Suprapubic skin (tissue), 4 donors: Measurements from ENCODE around the gene NKAIN2.

Experiments used
- EP300 ChIP-seq: sonication (generic); formaldehyde crosslinking; IDR thresholded peaks from one replicate; pipeline ENCODE4 v1.6.1; 2017; ENCODE audit warnings: antibody characterized with exemption
- POLR2A ChIP-seq, 2 donors: fragments of 450-650 bp; IDR thresholded peaks; one replicate each; pipeline ENCODE4 v1.6.1; 2017; ENCODE audit warnings: antibody characterized with exemption in 2 of 2, mild to moderate bottlenecking in 2 of 2, moderate library complexity in 2 of 2
- POLR2AphosphoS5 ChIP-seq, 3 donors: sonication (generic); formaldehyde crosslinking; IDR thresholded peaks; one replicate each; pipeline ENCODE4 v1.6.1; 2017; ENCODE audit warnings: antibody characterized with exemption in 3 of 3
- TF ChIP-seq, protein P1 (sequence below), 2 donors: fragments of 200-600 bp in 1 of 2; fragments of 450-650 bp in 1 of 2; sonication (generic) in 1 of 2; IDR thresholded peaks; one replicate each; pipeline ENCODE4 v1.5.1; 2016 to 2019; ENCODE audit warnings: antibody characterized with exemption in 2 of 2, mild to moderate bottlenecking in 1 of 2, moderate library complexity in 1 of 2

GRCh38 chr6:124282541-124282940, 478.9 kb downstream of the NKAIN2 start:
- TF ChIP-seq, protein P1, sequence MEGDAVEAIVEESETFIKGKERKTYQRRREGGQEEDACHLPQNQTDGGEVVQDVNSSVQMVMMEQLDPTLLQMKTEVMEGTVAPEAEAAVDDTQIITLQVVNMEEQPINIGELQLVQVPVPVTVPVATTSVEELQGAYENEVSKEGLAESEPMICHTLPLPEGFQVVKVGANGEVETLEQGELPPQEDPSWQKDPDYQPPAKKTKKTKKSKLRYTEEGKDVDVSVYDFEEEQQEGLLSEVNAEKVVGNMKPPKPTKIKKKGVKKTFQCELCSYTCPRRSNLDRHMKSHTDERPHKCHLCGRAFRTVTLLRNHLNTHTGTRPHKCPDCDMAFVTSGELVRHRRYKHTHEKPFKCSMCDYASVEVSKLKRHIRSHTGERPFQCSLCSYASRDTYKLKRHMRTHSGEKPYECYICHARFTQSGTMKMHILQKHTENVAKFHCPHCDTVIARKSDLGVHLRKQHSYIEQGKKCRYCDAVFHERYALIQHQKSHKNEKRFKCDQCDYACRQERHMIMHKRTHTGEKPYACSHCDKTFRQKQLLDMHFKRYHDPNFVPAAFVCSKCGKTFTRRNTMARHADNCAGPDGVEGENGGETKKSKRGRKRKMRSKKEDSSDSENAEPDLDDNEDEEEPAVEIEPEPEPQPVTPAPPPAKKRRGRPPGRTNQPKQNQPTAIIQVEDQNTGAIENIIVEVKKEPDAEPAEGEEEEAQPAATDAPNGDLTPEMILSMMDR (IDR thresholded peaks at IDR 0.05) = no peak
- TF ChIP-seq POLR2A (IDR thresholded peaks at IDR 0.05) = no peak
- TF ChIP-seq POLR2AphosphoS5 (IDR thresholded peaks at IDR 0.05) = no peak
- no peak for TF ChIP-seq EP300
